Endothelial cell of umbilical vein (primary cell): ENCODE results near the gene LHX2. TPM values are rescaled to one million over a fixed set of nuclear protein-coding genes. Genes with fewer than 3 reads are reported as not detected.

ENCODE experiments used
- BruUV-seq: library from RNA; stranded (reverse); fragments of 400-500 nt; replicated peaks from 2 replicates; lab custom pipeline; 2021; lab: Mats Ljungman, UMichigan
- CTCF ChIA-PET: fragments of 300-600, 350-600 bp; sonication (Branson Sonifier 250); formaldehyde crosslinking; loops from one replicate; lab custom pipeline; 2021; ENCODE audit warnings: antibody characterized with exemption, inconsistent platforms; lab: Charles Lee
- POLR2A ChIA-PET: fragments of 300-600, 350-600 bp; sonication (Branson Sonifier 250); formaldehyde crosslinking; loops from one replicate; lab custom pipeline; 2021; ENCODE audit warnings: antibody characterized with exemption, inconsistent platforms; lab: Charles Lee
- DNase-seq: peaks from one replicate; pipeline ENCODE4 v3.0.0-alpha.2; 2011; ENCODE audit warnings: low read depth, low spot score
- FAIRE-seq: peaks from 2 replicates; lab custom pipeline; 2011; peaks lifted over from hg19 to GRCh38; lab: Jason Lieb, UNC
- H2AFZ ChIP-seq: 2 replicates; pipeline ENCODE4 v1.6.0; 2012; ENCODE audit warnings: low read depth, low read length, control low read depth, inconsistent platforms
- H3K27ac ChIP-seq: 2 replicates; pipeline ENCODE4 v1.5.1; 2011; ENCODE audit warnings: low read depth, mild to moderate bottlenecking, control low read depth, low read length, moderate library complexity; ENCODE audit not compliant: insufficient read depth
- H3K27me3 ChIP-seq, 2 experiments: 2 replicates each; pipeline versions ENCODE4 v1.6.0 to v1.6.1; 2011; ENCODE audit warnings: low read length in 2 of 2, mixed read lengths in 1 of 2; ENCODE audit not compliant: control insufficient read depth in 2 of 2, insufficient read depth in 2 of 2
- H3K36me3 ChIP-seq, 2 experiments: 2 replicates in 1 of 2; 3 replicates in 1 of 2; pipeline ENCODE4 v1.5.1; 2011; ENCODE audit warnings: low read length in 2 of 2, mild to moderate bottlenecking in 1 of 2, moderate library complexity in 1 of 2; ENCODE audit not compliant: control insufficient read depth in 2 of 2, insufficient read depth in 2 of 2; ENCODE audit errors: extremely low read depth in 1 of 2
- H3K4me1 ChIP-seq: 3 replicates; pipeline ENCODE4 v1.5.1; 2011; ENCODE audit warnings: mild to moderate bottlenecking, low read length; ENCODE audit not compliant: control insufficient read depth, insufficient read depth; ENCODE audit errors: extremely low read depth
- H3K4me2 ChIP-seq: 2 replicates; pipeline ENCODE4 v1.6.1; 2011; ENCODE audit warnings: low read length, control low read depth, mixed read lengths; ENCODE audit not compliant: insufficient read depth
- H3K4me3 ChIP-seq, 3 experiments: fragments of 200-600 bp in 1 of 3; sonication (generic), shearing (Covaris generic) in 1 of 3; replicated peaks in 1 of 3; 2 replicates each; pipeline ENCODE4 v1.5.1; 2011 to 2016; ENCODE audit warnings: control low read depth in 3 of 3, low read length in 3 of 3, mild to moderate bottlenecking in 2 of 3, inconsistent platforms in 1 of 3, low read depth in 1 of 3, moderate library complexity in 1 of 3; ENCODE audit not compliant: insufficient read depth in 1 of 3
- H3K79me2 ChIP-seq: 2 replicates; pipeline ENCODE4 v1.6.0; 2012; ENCODE audit warnings: low read length, inconsistent platforms; ENCODE audit not compliant: control insufficient read depth, insufficient read depth
- H3K9ac ChIP-seq: replicated peaks from 2 replicates; pipeline ENCODE3; 2011; ENCODE audit warnings: low read length, control low read depth; ENCODE audit not compliant: insufficient read depth; ENCODE audit errors: extremely low read depth
- H3K9me1 ChIP-seq: replicated peaks from 3 replicates; pipeline ENCODE4 v1.6.0; 2011; ENCODE audit warnings: mild to moderate bottlenecking, low read length; ENCODE audit not compliant: control insufficient read depth, insufficient read depth; ENCODE audit errors: extremely low read depth
- H3K9me3 ChIP-seq: replicated peaks from 2 replicates; pipeline ENCODE4 v1.5.1; 2012; ENCODE audit warnings: low read length, inconsistent platforms; ENCODE audit not compliant: control insufficient read depth, insufficient read depth
- H4K20me1 ChIP-seq: replicated peaks from 2 replicates; pipeline ENCODE3; 2011; ENCODE audit warnings: mild to moderate bottlenecking, low read length; ENCODE audit not compliant: control insufficient read depth, insufficient read depth; ENCODE audit errors: extremely low read depth
- CTCF ChIP-seq, 2 donors: IDR thresholded peaks; 1 replicate in 1 of 2; 2 replicates in 1 of 2; pipeline ENCODE4 v1.5.1; 2011; ENCODE audit warnings: low read length in 2 of 2, mild to moderate bottlenecking in 2 of 2, moderate library complexity in 2 of 2, control low read depth in 1 of 2, inconsistent platforms in 1 of 2, low read depth in 1 of 2; ENCODE audit not compliant: insufficient read depth in 1 of 2; ENCODE audit errors: extremely low read depth in 1 of 2
- EZH2 ChIP-seq: IDR thresholded peaks from 2 replicates; pipeline ENCODE4 v1.6.1; 2012; ENCODE audit warnings: borderline replicate concordance, low read depth, mild to moderate bottlenecking, moderate library complexity, low read length, inconsistent platforms; ENCODE audit not compliant: severe bottlenecking
- FOS ChIP-seq: IDR thresholded peaks from 2 replicates; pipeline ENCODE4 v1.6.1; 2011; ENCODE audit warnings: mild to moderate bottlenecking, low read length, moderate library complexity, borderline replicate concordance; ENCODE audit not compliant: insufficient read depth
- GATA2 ChIP-seq: IDR thresholded peaks from 2 replicates; pipeline ENCODE4 v1.7.0; 2011; ENCODE audit warnings: low read depth, mild to moderate bottlenecking, moderate library complexity, mixed read lengths, low read length; ENCODE audit not compliant: insufficient read length, insufficient read depth
- JUN ChIP-seq: IDR thresholded peaks from 2 replicates; pipeline ENCODE4 v1.6.1; 2011; ENCODE audit warnings: borderline replicate concordance, low read depth; ENCODE audit not compliant: insufficient read length, insufficient read depth
- MAX ChIP-seq: IDR thresholded peaks from 2 replicates; pipeline ENCODE4 v1.6.1; 2011; ENCODE audit not compliant: insufficient read depth, insufficient read length
- MYC ChIP-seq: IDR thresholded peaks from one replicate; pipeline ENCODE4 v1.6.1; 2011; ENCODE audit warnings: mild to moderate bottlenecking, low read depth, low read length
- POLR2A ChIP-seq: IDR thresholded peaks from 2 replicates; pipeline ENCODE4 v1.6.1; 2012; ENCODE audit warnings: low read depth, mild to moderate bottlenecking, control low read depth, low read length
- POLR2AphosphoS5 ChIP-seq: IDR thresholded peaks from 2 replicates; pipeline ENCODE4 v1.6.1; 2012; ENCODE audit warnings: low read depth, mild to moderate bottlenecking, control low read depth, low read length, moderate library complexity; ENCODE audit not compliant: insufficient read depth
- dilution Hi-C: fragments of 300-500 bp; cut with MboI; formaldehyde crosslinking; loops from one replicate; pipeline ENCODE4 v1.15.0; 2019; ENCODE audit warnings: low sequenced_read_pairs; ENCODE audit not compliant: extremely low pct_ligation_motif_present
- intact Hi-C: fragments of 100-400 bp; cut with micrococcal nuclease; formaldehyde crosslinking; loops from one replicate; pipeline ENCODE4 v1.10.0; 2022
- polyA plus RNA-seq, 4 experiments: library from polyadenylated mRNA; depleted of rRNA in 3 of 4; stranded (reverse) in 3 of 4; unstranded in 1 of 4; fragments of >200 nt; gene quantifications; 2 replicates each; pipeline versions ENCODE4 v1.2.1 to v1.2.3, GENCODE V29; 2011 to 2012; ENCODE audit warnings: missing spikeins in 1 of 4
- total RNA-seq: library from RNA; stranded (reverse); gene quantifications from 2 replicates; pipeline ENCODE4 v1.2.3, GENCODE V29; 2021

The LHX2 gene
- total and polyA plus RNA-seq, 2 donors (not counting 3 experiments of a cell fraction or from before 2014, with no cell fraction given), result not detected

GRCh38 chr9:124066783-124067577, 55.4 kb downstream of the LHX2 start:
- TF ChIP-seq CTCF (IDR thresholded peaks at IDR 0.05; ENCODE audit: extremely low read depth in 1 of 2, insufficient read depth in 1 of 2, low read depth in 1 of 2, low read length in 2 of 2), result no peak
- TF ChIP-seq POLR2AphosphoS5, result no peak
- TF ChIP-seq POLR2A, result no peak
- no peak for TF ChIP-seq MAX
- no peak for TF ChIP-seq GATA2
- TF ChIP-seq FOS, result no peak
- no peak for TF ChIP-seq MYC
- TF ChIP-seq EZH2, result no peak
- no peak for TF ChIP-seq JUN
- dilution Hi-C loops, result no loop called here
- H3K9ac ChIP-seq, result no peak overlapping the region
- FAIRE-seq (no peak), DNase-seq (no peak)
- no peaks in the 10 kb centered on the region for H3K4me1 ChIP-seq
- intact Hi-C loops, result no loop called here
- no peak overlapping the region for H3K4me2 ChIP-seq
- no peaks in the 10 kb centered on the region for H4K20me1 ChIP-seq
- no peaks in the 10 kb centered on the region for H3K9me1 ChIP-seq
- POLR2A ChIA-PET, result no interaction called here
- H3K36me3 ChIP-seq, result no peaks in the 10 kb centered on the region
- no peak overlapping the region for H3K4me3 ChIP-seq
- no peaks in the 10 kb centered on the region for H3K79me2 ChIP-seq
- H3K27me3 ChIP-seq, result peaks cover 0 to 1% of the 10 kb centered on the region in 2 experiments
- no peak overlapping the region for H2AFZ ChIP-seq
- H3K9me3 ChIP-seq, result no peaks in the 10 kb centered on the region
- CTCF ChIA-PET, result no interaction called here
- no TSS peak for BruUV-seq
- H3K27ac ChIP-seq, result no peak overlapping the region
